Panc1 (cell line): ENCODE data around the gene ATF5.

Source experiments
- CTCF ChIP-seq: fragments of 450-650 bp; IDR thresholded peaks from 2 replicates; pipeline ENCODE4 v1.5.1; 2017; ENCODE audit warnings: mild to moderate bottlenecking
- POLR2AphosphoS5 ChIP-seq: IDR thresholded peaks from 2 replicates; pipeline ENCODE4 v1.6.1; 2012; ENCODE audit warnings: mild to moderate bottlenecking, low read depth, low read length, moderate library complexity
- REST ChIP-seq, 2 experiments: IDR thresholded peaks; 2 replicates each; pipeline ENCODE4 v1.6.1; 2011 to 2012; ENCODE audit warnings: low read depth in 2 of 2, control low read depth in 1 of 2, low read length in 1 of 2, mild to moderate bottlenecking in 1 of 2, moderate library complexity in 1 of 2; ENCODE audit not compliant: insufficient read depth in 1 of 2
- SIN3A ChIP-seq: IDR thresholded peaks from 2 replicates; pipeline ENCODE4 v1.6.1; 2012; ENCODE audit warnings: low read depth, mild to moderate bottlenecking, low read length, moderate library complexity, borderline replicate concordance; ENCODE audit not compliant: insufficient read depth

GRCh38 chr19:49940482-49940791 is 11.4 kb downstream of the ATF5 start:
- TF ChIP-seq CTCF (no peak), REST (IDR thresholded peaks at IDR 0.05; ENCODE audit: insufficient read depth in 1 of 2, low read depth in 2 of 2, low read length in 1 of 2) (no peak), POLR2AphosphoS5 (no peak), SIN3A (no peak)
